Transverse colon (tissue), 4 donors: ENCODE data around the gene LKAAEAR1.
"Not testable (repeated sequence)": the region's sequence is repeated elsewhere in the genome, so short reads cannot be mapped to it uniquely, and the experiment has no call there.

Source experiments
- POLR2A ChIP-seq: fragments of 450-650 bp; IDR thresholded peaks from one replicate; pipeline ENCODE4 v1.6.1; 2016; ENCODE audit warnings: antibody characterized with exemption, mild to moderate bottlenecking, moderate library complexity
- POLR2AphosphoS5 ChIP-seq, 3 donors: sonication (generic); formaldehyde crosslinking; IDR thresholded peaks; one replicate each; pipeline ENCODE4 v1.6.1; 2016; ENCODE audit warnings: antibody characterized with exemption in 3 of 3
- TF ChIP-seq, protein P1 (sequence below), 5 experiments: fragments of 200-600 bp in 3 of 5; fragments of 450-650 bp in 2 of 5; sonication (generic) in 3 of 5; IDR thresholded peaks; 1 replicate in 2 of 5; 2 replicates in 3 of 5; pipeline ENCODE4 v1.5.1; 2016 to 2017; ENCODE audit warnings: antibody characterized with exemption in 5 of 5, inconsistent platforms in 3 of 5, mild to moderate bottlenecking in 2 of 5, moderate library complexity in 1 of 5

DNA sequence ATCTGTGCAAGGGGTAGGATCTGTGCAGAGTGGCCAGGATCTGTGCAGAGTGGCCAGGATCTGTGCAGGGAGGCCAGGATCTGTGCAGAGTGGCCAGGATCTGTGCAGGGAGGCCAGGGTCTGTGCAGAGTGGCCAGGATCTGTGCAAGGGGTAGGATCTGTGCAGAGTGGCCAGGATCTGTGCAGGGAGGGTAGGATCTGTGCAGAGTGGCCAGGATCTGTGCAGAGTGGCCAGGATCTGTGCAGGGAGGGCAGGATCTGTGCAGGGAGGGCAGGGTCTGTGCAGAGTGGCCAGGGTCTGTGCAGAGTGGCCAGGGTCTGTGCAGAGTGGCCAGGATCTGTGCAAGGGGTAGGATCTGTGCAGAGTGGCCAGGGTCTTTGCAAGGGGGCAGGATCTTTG is 4.4 kb upstream of the LKAAEAR1 start:
- TF ChIP-seq, protein P1, sequence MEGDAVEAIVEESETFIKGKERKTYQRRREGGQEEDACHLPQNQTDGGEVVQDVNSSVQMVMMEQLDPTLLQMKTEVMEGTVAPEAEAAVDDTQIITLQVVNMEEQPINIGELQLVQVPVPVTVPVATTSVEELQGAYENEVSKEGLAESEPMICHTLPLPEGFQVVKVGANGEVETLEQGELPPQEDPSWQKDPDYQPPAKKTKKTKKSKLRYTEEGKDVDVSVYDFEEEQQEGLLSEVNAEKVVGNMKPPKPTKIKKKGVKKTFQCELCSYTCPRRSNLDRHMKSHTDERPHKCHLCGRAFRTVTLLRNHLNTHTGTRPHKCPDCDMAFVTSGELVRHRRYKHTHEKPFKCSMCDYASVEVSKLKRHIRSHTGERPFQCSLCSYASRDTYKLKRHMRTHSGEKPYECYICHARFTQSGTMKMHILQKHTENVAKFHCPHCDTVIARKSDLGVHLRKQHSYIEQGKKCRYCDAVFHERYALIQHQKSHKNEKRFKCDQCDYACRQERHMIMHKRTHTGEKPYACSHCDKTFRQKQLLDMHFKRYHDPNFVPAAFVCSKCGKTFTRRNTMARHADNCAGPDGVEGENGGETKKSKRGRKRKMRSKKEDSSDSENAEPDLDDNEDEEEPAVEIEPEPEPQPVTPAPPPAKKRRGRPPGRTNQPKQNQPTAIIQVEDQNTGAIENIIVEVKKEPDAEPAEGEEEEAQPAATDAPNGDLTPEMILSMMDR (IDR thresholded peaks at IDR 0.05), result not testable (repeated sequence)
- not testable (repeated sequence) for TF ChIP-seq POLR2AphosphoS5 (IDR thresholded peaks at IDR 0.05); POLR2A
